ENCODE data around the gene C11orf24. TPM values are rescaled to one million over a fixed set of nuclear protein-coding genes. Genes with fewer than 3 reads are reported as not detected.
A peak's percentile ranks its signal among the peaks of the same experiment; 100 is the strongest.

The C11orf24 gene
- total RNA-seq: 10 to 100 TPM; 51.8 to 83.2 (median 53.2) TPM
- long read RNA-seq, donor 1, transcript C11orf24-201 (4 exons, 2,063 nt): major isoform, 44 of 62 reads
- long read RNA-seq, donor 1, partial matches to known transcripts: 6 of 62 reads
- long read RNA-seq, donor 1, other reads (novel, unspliced or antisense): 10 of 62 reads
- long read RNA-seq, donor 2, transcript C11orf24-204 (3 exons, 610 nt): major isoform, 8 of 34 reads
- long read RNA-seq, donor 2, partial matches to known transcripts: 0 of 34 reads
- long read RNA-seq, donor 2, other reads (novel, unspliced or antisense): 23 of 34 reads

GRCh38 chr11:68271781-68272608, at the start of gene C11orf24:
C11orf24 (minus strand) TSS chr11:68271973; CDS start chr11:68263767, 8,206 bp downstream.
- no peaks in the 10 kb centered on the region for H3K36me3 ChIP-seq (ENCODE audit: low read depth)

GRCh38 chr11:68317147-68317785, 45.5 kb upstream of the C11orf24 start:
- Histone ChIP-seq H3K9me3 (no peaks in the 10 kb centered on the region), H3K36me3 (ENCODE audit: low read depth) (no peaks in the 10 kb centered on the region), H3K4me1 (ENCODE audit: low read depth) (peaks cover 43% of the 10 kb centered on the region), H3K4me3 (no peak overlapping the region)
- no peak for ATAC-seq
- no peak for TF ChIP-seq CTCF (IDR thresholded peaks at IDR 0.05)
- DNase-seq: peak in 1 of 3 donors; percentile 43
- intact Hi-C loops (cut with DNase I, micrococcal nuclease): loop anchor here in 1 of 2 donors (10.0 kb wide), 1 partner anchor 68 kb away; no protein-coding TSS in a partner anchor

More at GRCh38 chr11:68271781-68272608, at the start of gene C11orf24:
- Histone ChIP-seq H3K4me1 (ENCODE audit: low read depth) (peaks cover 10% of the 10 kb centered on the region), H3K4me3 (peak within 1 kb of the TSS; percentile 54), H3K9me3 (no peaks in the 10 kb centered on the region)
- TF ChIP-seq CTCF (IDR thresholded peaks at IDR 0.05): no peak
- peak; percentile 96 for ATAC-seq
- intact Hi-C loops (cut with DNase I, micrococcal nuclease): loop anchor here in 1 of 2 donors (10.0 kb wide), 1 partner anchor 113 kb away; no protein-coding TSS in a partner anchor
- peak; percentile 96 to 97 (median 97) for DNase-seq

GRCh38 chr11:68315171-68315920, 43.6 kb upstream of the C11orf24 start:
- no peaks in the 10 kb centered on the region for H3K9me3 ChIP-seq
- no peaks in the 10 kb centered on the region for H3K36me3 ChIP-seq (ENCODE audit: low read depth)
- H3K4me1 ChIP-seq (ENCODE audit: low read depth): peaks cover 43% of the 10 kb centered on the region
- intact Hi-C loops (cut with DNase I, micrococcal nuclease): loop anchor here in 1 of 2 donors (10.0 kb wide), 1 partner anchor 69 kb away; no protein-coding TSS in a partner anchor
- H3K4me3 ChIP-seq: no peak overlapping the region
- ATAC-seq (peak; percentile 68), DNase-seq (peak; percentile 70 to 71 (median 70))
- TF ChIP-seq CTCF (IDR thresholded peaks at IDR 0.05): no peak

GRCh38 chr11:68314203-68315170, 42.7 kb upstream of the C11orf24 start:
- H3K9me3 ChIP-seq: no peaks in the 10 kb centered on the region
- no peaks in the 10 kb centered on the region for H3K36me3 ChIP-seq (ENCODE audit: low read depth)
- H3K4me1 ChIP-seq (ENCODE audit: low read depth): peaks cover 43% of the 10 kb centered on the region
- intact Hi-C loops (cut with DNase I, micrococcal nuclease): loop anchor here in 1 of 2 donors (10.0 kb wide), 1 partner anchor 70 kb away; no protein-coding TSS in a partner anchor
- ATAC-seq (peak; percentile 14), DNase-seq (peak in 2 of 3 donors; percentile 57 to 58)
- TF ChIP-seq CTCF (IDR thresholded peaks at IDR 0.05): no peak
- H3K4me3 ChIP-seq: no peak overlapping the region
